ENCODE results near the gene IL1RAPL1.

The IL1RAPL1 gene

DNA sequence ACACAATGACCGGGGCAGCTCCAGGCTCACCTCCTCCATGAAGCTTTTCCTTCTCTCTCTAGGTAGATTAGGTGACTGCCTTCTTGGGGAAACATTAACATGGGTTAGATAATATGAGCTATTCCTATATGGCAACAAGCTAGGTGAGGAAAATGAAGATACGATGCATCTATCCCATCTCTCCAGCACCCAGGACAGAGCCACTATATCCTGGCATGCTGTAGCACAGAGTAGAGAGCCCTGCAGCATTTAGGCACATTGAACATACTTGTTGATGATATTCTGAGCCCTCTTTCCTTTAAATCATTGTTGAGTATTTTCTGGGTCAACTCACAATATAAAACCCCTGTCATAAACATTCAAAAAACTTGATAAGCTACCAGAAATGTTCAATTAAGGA, 1133.9 kb downstream of the IL1RAPL1 start:
- no peak for DNase-seq (ENCODE audit: low read depth in 2 of 2, low spot score in 1 of 2)

GRCh38 chrX:29724316-29724715, 1137.1 kb downstream of the IL1RAPL1 start:
- DNase-seq (ENCODE audit: low read depth in 2 of 2, low spot score in 1 of 2): no peak

DNA sequence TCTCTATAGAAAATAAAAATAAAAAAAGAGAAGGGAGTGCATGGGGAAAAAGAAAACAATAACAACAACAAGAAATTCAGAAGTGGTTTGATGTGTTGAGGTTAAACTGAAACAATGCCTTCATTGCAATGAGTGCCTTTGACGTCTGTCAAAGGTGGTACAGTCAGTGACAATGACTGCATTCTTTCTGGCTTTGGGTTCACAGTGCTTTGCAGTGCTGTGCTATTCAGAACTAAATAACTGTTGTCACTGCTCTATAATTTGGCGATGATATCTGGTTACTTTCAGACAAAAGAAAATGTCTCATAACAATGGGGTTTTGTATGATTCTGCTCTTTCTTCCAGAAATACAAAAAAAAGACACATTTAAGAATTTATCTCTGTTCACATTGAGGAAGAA, 1139.6 kb downstream of the IL1RAPL1 start:
- DNase-seq (ENCODE audit: low read depth in 2 of 2, low spot score in 1 of 2): no peak

GRCh38 chrX:29728639-29729038, 1141.4 kb downstream of the IL1RAPL1 start:
- no peak for DNase-seq (ENCODE audit: low read depth in 2 of 2, low spot score in 1 of 2)

DNA sequence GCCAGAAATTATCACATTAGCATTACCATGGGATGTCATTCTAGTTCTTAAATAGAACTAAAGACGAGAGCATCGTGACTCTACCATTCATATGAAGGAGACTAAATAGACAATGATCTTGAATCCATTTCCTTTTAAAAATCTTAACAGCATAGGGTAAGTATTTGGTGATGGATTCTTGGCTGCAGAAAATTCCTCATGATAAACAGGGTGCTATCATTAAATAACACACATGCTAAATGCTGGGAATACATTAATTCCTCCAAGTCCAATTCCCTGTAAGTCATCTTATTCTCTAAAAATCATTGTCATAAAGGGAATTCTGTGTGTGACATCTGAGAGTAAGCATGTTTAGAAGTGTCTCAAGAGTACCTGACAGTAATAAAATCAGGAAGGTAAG, 1157.7 kb downstream of the IL1RAPL1 start:
- no peak for DNase-seq (ENCODE audit: low read depth in 2 of 2, low spot score in 1 of 2)

- DNase-seq (ENCODE audit: low read depth in 2 of 2, low spot score in 1 of 2): no peak
These were observed 1159.1 kb downstream of the IL1RAPL1 start for GRCh38 chrX:29746326-29746725.

DNA sequence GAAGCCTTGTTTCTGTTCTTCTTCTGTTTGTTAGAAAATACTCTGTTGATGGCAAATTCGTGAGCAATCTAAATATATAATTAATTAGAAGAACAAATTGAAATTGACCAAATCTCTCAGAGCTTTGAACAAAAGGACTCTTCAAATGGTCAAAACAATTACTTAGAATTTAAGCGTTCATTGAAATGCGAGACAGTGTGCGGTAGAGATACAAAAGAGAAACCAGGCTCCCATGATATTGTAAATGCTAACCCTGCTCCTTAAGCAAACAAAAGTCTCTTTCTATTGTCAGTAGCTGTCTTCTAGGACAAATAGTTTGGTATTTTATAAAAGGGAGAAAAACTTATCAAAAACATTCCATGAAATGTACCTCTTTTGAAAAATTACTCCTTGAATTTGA, 1174.8 kb downstream of the IL1RAPL1 start:
- no peak for DNase-seq (ENCODE audit: low read depth in 2 of 2, low spot score in 1 of 2)

DNA sequence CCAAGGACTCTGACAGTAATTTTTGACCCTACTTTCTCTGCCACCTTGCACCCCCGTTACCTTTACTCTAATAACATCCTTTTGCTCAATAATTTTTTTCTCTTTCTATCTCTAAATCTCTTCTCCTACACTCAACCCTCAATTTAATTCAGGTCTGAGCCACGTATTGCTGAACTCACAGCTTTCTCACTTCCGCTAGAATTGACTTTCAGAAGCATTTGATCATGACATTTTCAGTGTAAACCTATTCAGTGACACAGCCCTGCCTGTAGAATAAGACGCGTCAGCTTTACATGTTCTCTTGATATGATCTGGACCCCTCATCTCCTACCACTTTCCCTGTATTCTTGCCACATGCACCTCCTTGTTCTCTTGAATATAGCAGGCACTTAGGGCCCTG, 1188.6 kb downstream of the IL1RAPL1 start:
- no peak for DNase-seq (ENCODE audit: low read depth in 2 of 2, low spot score in 1 of 2)

DNA sequence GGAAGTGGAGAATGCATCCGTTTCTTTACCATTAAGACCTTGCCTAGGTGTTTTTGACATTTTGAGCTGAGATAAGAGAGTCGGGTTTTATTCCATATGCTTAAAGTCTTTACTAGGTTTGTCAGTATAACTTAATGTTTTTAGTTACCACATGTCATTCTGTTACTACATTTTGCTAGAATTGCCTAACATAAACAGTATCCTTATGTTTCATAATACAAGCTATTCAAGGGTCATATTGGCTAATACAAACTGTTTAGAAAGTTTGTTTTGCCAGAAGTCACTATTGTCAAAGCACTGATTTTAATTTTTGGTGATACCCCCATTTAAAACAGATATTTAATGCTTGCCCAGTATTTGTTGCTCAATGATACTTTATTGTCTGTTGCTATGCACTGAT, 1200.4 kb downstream of the IL1RAPL1 start:
- no peak for DNase-seq (ENCODE audit: low read depth in 2 of 2, low spot score in 1 of 2)

- no peak for DNase-seq (ENCODE audit: low read depth in 2 of 2, low spot score in 1 of 2)
These were observed 1201.9 kb downstream of the IL1RAPL1 start for GRCh38 chrX:29788991-29789699.

DNA sequence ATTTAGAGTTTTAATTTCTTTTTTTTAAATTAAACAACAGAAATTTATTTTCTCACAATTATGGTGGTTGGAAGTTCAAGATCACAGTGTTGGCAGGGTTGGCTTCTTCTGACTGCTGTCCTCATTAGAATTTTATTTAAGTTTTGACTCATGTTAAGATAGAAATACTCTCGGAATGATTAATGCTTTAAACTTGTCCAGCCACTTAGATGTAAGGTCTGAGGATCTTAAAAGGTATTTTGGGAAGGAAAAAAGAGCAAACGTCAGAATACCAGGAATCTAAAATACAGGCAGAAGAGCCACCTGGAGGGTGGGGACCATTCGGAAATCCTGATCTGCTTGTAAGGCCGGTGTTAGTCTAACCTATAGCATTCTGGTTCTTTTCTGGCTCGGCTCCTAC, 1205.1 kb downstream of the IL1RAPL1 start:
- no peak for DNase-seq (ENCODE audit: low read depth in 2 of 2, low spot score in 1 of 2)

GRCh38 chrX:29797156-29797555, 1209.9 kb downstream of the IL1RAPL1 start:
- no peak for DNase-seq (ENCODE audit: low read depth in 2 of 2, low spot score in 1 of 2)

GRCh38 chrX:29798469-29798868, 1211.2 kb downstream of the IL1RAPL1 start:
- no peak for DNase-seq (ENCODE audit: low read depth in 2 of 2, low spot score in 1 of 2)

- no peak for DNase-seq (ENCODE audit: low read depth in 2 of 2, low spot score in 1 of 2)
These were observed 1225.9 kb downstream of the IL1RAPL1 start for GRCh38 chrX:29813174-29813573.

DNA sequence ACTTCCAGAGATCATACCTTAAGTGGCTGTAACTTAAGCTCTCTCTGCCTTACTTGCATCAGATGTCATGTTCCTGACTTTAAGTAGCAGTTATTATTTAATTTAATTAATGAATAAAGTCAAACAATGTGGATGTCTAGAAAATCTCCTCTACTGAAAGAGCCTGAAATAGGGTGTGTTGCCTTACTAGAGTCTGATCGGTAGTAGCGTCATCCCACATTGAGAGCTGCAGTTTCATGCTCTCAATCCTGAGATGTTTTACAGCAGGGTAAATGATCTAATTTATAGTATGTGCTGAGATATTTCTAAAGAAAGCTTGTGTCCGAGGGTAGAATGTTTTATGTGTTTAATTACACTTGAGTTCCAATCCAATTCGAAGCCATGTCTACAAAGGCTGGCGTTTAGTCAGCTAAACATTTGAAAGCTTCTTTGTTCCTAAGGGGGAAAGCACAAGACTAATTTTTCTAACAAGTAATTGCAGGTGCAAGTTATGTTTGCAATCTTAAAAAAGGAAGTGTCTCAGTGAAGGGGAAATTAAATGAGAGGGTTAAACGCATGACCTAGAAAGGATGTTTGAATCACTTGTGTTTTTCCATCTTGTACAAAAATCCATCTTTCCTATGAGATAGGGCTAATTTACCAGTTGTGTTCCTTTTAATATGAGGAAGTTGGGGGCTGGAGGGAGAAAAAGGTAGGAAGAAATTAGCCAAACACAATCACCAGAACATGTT, 1237.1 kb downstream of the IL1RAPL1 start:
- no peak for DNase-seq (ENCODE audit: low read depth in 2 of 2, low spot score in 1 of 2)

GRCh38 chrX:29826742-29827141, 1239.5 kb downstream of the IL1RAPL1 start:
- no peak for DNase-seq (ENCODE audit: low read depth in 2 of 2, low spot score in 1 of 2)

- no peak for DNase-seq (ENCODE audit: low read depth in 2 of 2, low spot score in 1 of 2)
These were observed 1247.1 kb downstream of the IL1RAPL1 start for GRCh38 chrX:29834311-29834710.

DNA sequence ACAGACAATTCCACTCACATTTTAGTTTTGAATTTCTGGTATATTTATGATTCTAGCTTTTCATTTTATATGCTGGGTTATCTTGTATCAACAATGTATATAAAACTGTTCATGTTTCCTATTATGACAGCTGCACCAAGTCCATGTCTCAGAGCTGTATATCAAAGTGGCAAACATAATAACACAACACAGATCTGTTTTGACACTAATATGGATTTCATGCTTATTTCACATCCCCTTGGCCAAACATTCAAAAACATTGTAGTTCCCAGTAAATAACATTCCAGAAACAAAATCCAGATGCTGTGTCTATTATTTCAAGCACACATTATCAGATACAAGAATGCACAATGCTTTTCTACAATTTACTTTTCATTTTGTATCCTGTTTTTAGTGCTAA, 1247.5 kb downstream of the IL1RAPL1 start:
- DNase-seq (ENCODE audit: low read depth in 2 of 2, low spot score in 1 of 2): no peak

GRCh38 chrX:29841750-29842149, 1254.5 kb downstream of the IL1RAPL1 start:
- no peak for DNase-seq (ENCODE audit: low read depth in 2 of 2, low spot score in 1 of 2)

GRCh38 chrX:29842552-29842951, 1255.3 kb downstream of the IL1RAPL1 start:
- no peak for DNase-seq (ENCODE audit: low read depth in 2 of 2, low spot score in 1 of 2)

- no peak for DNase-seq (ENCODE audit: low read depth in 2 of 2, low spot score in 1 of 2)
These were observed 1264.8 kb downstream of the IL1RAPL1 start for GRCh38 chrX:29851857-29852605.

- DNase-seq (ENCODE audit: low read depth in 2 of 2, low spot score in 1 of 2): no peak
These were observed 1265.5 kb downstream of the IL1RAPL1 start for GRCh38 chrX:29852767-29853166.

All from stimulated activated CD8-positive, alpha-beta memory T cell treated with anti-CD3 and anti-CD28 coated beads, Interleukin-4, amount 100 ng/mL, for 4 hours (primary cell).